G401 (cell line): ENCODE measurements around the gene PPM1D. TPM values are rescaled to one million over a fixed set of nuclear protein-coding genes. Genes with fewer than 3 reads are reported as not detected.
"Not testable (repeated sequence)": the region's sequence is repeated elsewhere in the genome, so short reads cannot be mapped to it uniquely, and the experiment has no call there.

Experiments used
- DNase-seq: peaks from one replicate; pipeline ENCODE4 v3.0.0-alpha.2; 2015; ENCODE audit warnings: low spot score
- in situ Hi-C: cut with HindIII; loops from 2 replicates; pipeline ENCODE4 v1.10.0; 2016; ENCODE audit warnings: low sequenced_read_pairs, mixed read lengths
- total RNA-seq: library from RNA; depleted of rRNA; stranded (reverse); fragments of >200 nt; shearing (Covaris generic); gene quantifications from 2 replicates; pipeline ENCODE4 v1.2.3, GENCODE V29; 2014

Gene PPM1D
- total RNA-seq, 1 experiment from 2014 or later = 31.4 TPM

- DNase-seq = no peak
- in situ Hi-C loops = no loop called here
Observed at GRCh38 chr17:60652454-60653247, 52.7 kb downstream of the PPM1D start.

- in situ Hi-C loops = no loop called here
- DNase-seq = no peak
Observed at GRCh38 chr17:60653569-60653968, 53.6 kb downstream of the PPM1D start.

- DNase-seq = no peak
- in situ Hi-C loops = no loop called here
Observed at GRCh38 chr17:60656499-60656898, 56.5 kb downstream of the PPM1D start.

GRCh38 chr17:60659156-60659555 is 59.2 kb downstream of the PPM1D start:
- in situ Hi-C loops = no loop called here
- DNase-seq = no peak

- in situ Hi-C loops = no loop called here
- no peak for DNase-seq
Observed at GRCh38 chr17:60661489-60661888, 61.5 kb downstream of the PPM1D start.

GRCh38 chr17:60664022-60664421 is 64.0 kb downstream of the PPM1D start:
- no peak for DNase-seq
- in situ Hi-C loops = no loop called here

GRCh38 chr17:60665602-60666001 is 65.6 kb downstream of the PPM1D start:
- in situ Hi-C loops = no loop called here
- no peak for DNase-seq

GRCh38 chr17:60668741-60669140 is 68.7 kb downstream of the PPM1D start:
- DNase-seq, in situ Hi-C loops: not testable (repeated sequence)

- DNase-seq = no peak
- in situ Hi-C loops = no loop called here
Observed at GRCh38 chr17:60671482-60671881, 71.5 kb downstream of the PPM1D start.

GRCh38 chr17:60674637-60675036 is 74.6 kb downstream of the PPM1D start:
- in situ Hi-C loops, DNase-seq: not testable (repeated sequence)

- in situ Hi-C loops = no loop called here
- no peak for DNase-seq
Observed at GRCh38 chr17:60675997-60676396, 76.0 kb downstream of the PPM1D start.

- in situ Hi-C loops = no loop called here
- no peak for DNase-seq
Observed at GRCh38 chr17:60676758-60677307, 76.8 kb downstream of the PPM1D start.

- peak; percentile 100 for DNase-seq
- in situ Hi-C loops = no loop called here
Observed at GRCh38 chr17:60677308-60678117, 77.5 kb downstream of the PPM1D start, which contains the start of gene BCAS3. TSS of gene BCAS3 (plus strand) at chr17:60677851.

GRCh38 chr17:60678118-60678444 is 78.1 kb downstream of the PPM1D start:
- in situ Hi-C loops = no loop called here

GRCh38 chr17:60679287-60679686 is 79.3 kb downstream of the PPM1D start:
- in situ Hi-C loops = no loop called here
- DNase-seq = no peak

More at GRCh38 chr17:60678118-60678444, 78.1 kb downstream of the PPM1D start:
- no peak for DNase-seq

- in situ Hi-C loops = no loop called here
- DNase-seq = no peak
Observed at GRCh38 chr17:60680754-60681153, 80.8 kb downstream of the PPM1D start.

GRCh38 chr17:60685437-60685836 is 85.4 kb downstream of the PPM1D start:
- DNase-seq = no peak
- in situ Hi-C loops = no loop called here

- in situ Hi-C loops = no loop called here
- DNase-seq = no peak
Observed at GRCh38 chr17:60695960-60696359, 96.0 kb downstream of the PPM1D start.

- in situ Hi-C loops = no loop called here
Observed at GRCh38 chr17:60699090-60699489, 99.1 kb downstream of the PPM1D start.

GRCh38 chr17:60704170-60704569 is 104.2 kb downstream of the PPM1D start:
- no peak for DNase-seq
- in situ Hi-C loops = no loop called here

More at GRCh38 chr17:60699090-60699489, 99.1 kb downstream of the PPM1D start:
- DNase-seq = no peak
